ENCODE measurements around the gene PIK3C2B.

The PIK3C2B gene

GRCh38 chr1:204459706-204460105 lies 34.9 kb downstream of the PIK3C2B start:
- DNase-seq (ENCODE audit: low spot score): no peak

- no peak for DNase-seq (ENCODE audit: low spot score)
Observed at GRCh38 chr1:204457666-204458065, 36.9 kb downstream of the PIK3C2B start.

- no peak for DNase-seq (ENCODE audit: low spot score)
Observed at GRCh38 chr1:204456826-204457442, 37.7 kb downstream of the PIK3C2B start.

GRCh38 chr1:204455831-204456145 lies 38.8 kb downstream of the PIK3C2B start:
- no peak for DNase-seq (ENCODE audit: low spot score)

- DNase-seq (ENCODE audit: low spot score): no peak
Observed at GRCh38 chr1:204455063-204455830, 39.4 kb downstream of the PIK3C2B start.

- no peak for DNase-seq (ENCODE audit: low spot score)
Observed at GRCh38 chr1:204454476-204454875, 40.1 kb downstream of the PIK3C2B start.

GRCh38 chr1:204453141-204453772 lies 41.3 kb downstream of the PIK3C2B start:
- no peak for DNase-seq (ENCODE audit: low spot score)

GRCh38 chr1:204451352-204452124 lies 43.1 kb downstream of the PIK3C2B start:
- DNase-seq (ENCODE audit: low spot score): no peak

- no peak for DNase-seq (ENCODE audit: low spot score)
Observed at GRCh38 chr1:204450461-204451257, 43.9 kb downstream of the PIK3C2B start.

GRCh38 chr1:204449678-204450280 lies 44.8 kb downstream of the PIK3C2B start:
- no peak for DNase-seq (ENCODE audit: low spot score)

GRCh38 chr1:204448991-204449677 lies 45.5 kb downstream of the PIK3C2B start:
- DNase-seq (ENCODE audit: low spot score): no peak

- DNase-seq (ENCODE audit: low spot score): no peak
Observed at GRCh38 chr1:204448344-204448964, 46.2 kb downstream of the PIK3C2B start.

- no peak for DNase-seq (ENCODE audit: low spot score)
Observed at GRCh38 chr1:204447736-204448135, 46.9 kb downstream of the PIK3C2B start.

- DNase-seq (ENCODE audit: low spot score): no peak
Observed at GRCh38 chr1:204447190-204447589, 47.4 kb downstream of the PIK3C2B start.

GRCh38 chr1:204446413-204447111 lies 48.0 kb downstream of the PIK3C2B start:
- peak; percentile 54 for DNase-seq (ENCODE audit: low spot score)

GRCh38 chr1:204445860-204446412 lies 48.7 kb downstream of the PIK3C2B start:
- peak; percentile 77 for DNase-seq (ENCODE audit: low spot score)
